NCI-H446 treated with DMSO at 0.1 percent for 48 hours (cell line): ENCODE measurements around the gene POLH.
"Not testable (repeated sequence)": the region's sequence is repeated elsewhere in the genome, so short reads cannot be mapped to it uniquely, and the experiment has no call there.

Experiments used
- DNase-seq: peaks from one replicate; lab custom pipeline; 2025; lab: John Stamatoyannopoulos, UW

POLH gene

GRCh38 chr6:43630980-43631619 lies 55.1 kb downstream of the POLH start:
- no peak for DNase-seq

- not testable (repeated sequence) for DNase-seq
Observed at GRCh38 chr6:43633002-43633401, 57.0 kb downstream of the POLH start.

- DNase-seq = no peak
Observed at GRCh38 chr6:43634702-43635303, 58.8 kb downstream of the POLH start.

- DNase-seq = peak; percentile 56
Observed at GRCh38 chr6:43635387-43636307, 59.7 kb downstream of the POLH start, which contains the start of gene MAD2L1BP. TSS of gene MAD2L1BP (plus strand) at chr6:43635840. CDS start at chr6:43635876, 36 bp downstream.

GRCh38 chr6:43636308-43636659 lies 60.3 kb downstream of the POLH start:
- no peak for DNase-seq

- DNase-seq = no peak
Observed at GRCh38 chr6:43639984-43640800, 64.2 kb downstream of the POLH start.

GRCh38 chr6:43644940-43645612 lies 69.1 kb downstream of the POLH start, which contains the start of gene RSPH9:
TSS of gene RSPH9 (plus strand) at chr6:43645036. CDS start at chr6:43645099, 63 bp downstream.
- DNase-seq = no peak

- no peak for DNase-seq
Observed at GRCh38 chr6:43645613-43645964, 69.6 kb downstream of the POLH start.

- DNase-seq = no peak
Observed at GRCh38 chr6:43647613-43648012, 71.6 kb downstream of the POLH start.

GRCh38 chr6:43648248-43648647 lies 72.3 kb downstream of the POLH start:
- no peak for DNase-seq

- not testable (repeated sequence) for DNase-seq
Observed at GRCh38 chr6:43652822-43653221, 76.8 kb downstream of the POLH start.

GRCh38 chr6:43657221-43657802 lies 81.3 kb downstream of the POLH start:
- DNase-seq = no peak

- DNase-seq = no peak
Observed at GRCh38 chr6:43658161-43658560, 82.2 kb downstream of the POLH start.

- not testable (repeated sequence) for DNase-seq
Observed at GRCh38 chr6:43662948-43663347, 87.0 kb downstream of the POLH start.
